Chondrocyte (in vitro differentiated cells): Measurements from ENCODE around the gene NDRG3. TPM values are rescaled to one million over a fixed set of nuclear protein-coding genes. Genes with fewer than 3 reads are reported as not detected.

Source experiments
- DNase-seq: peaks from one replicate; pipeline ENCODE4 v3.0.0; 2021; ENCODE audit warnings: mixed read lengths, low spot score
- H3K27ac Mint-ChIP-seq: one replicate; pipeline ENCODE4 v1.8.0; 2021; ENCODE audit warnings: mild to moderate bottlenecking, moderate library complexity, mixed read lengths; ENCODE audit not compliant: unreplicated experiment
- H3K27me3 Mint-ChIP-seq: 2 replicates; pipeline ENCODE4 v1.8.0; 2021; ENCODE audit warnings: low read depth, mixed read lengths
- H3K36me3 Mint-ChIP-seq: 2 replicates; pipeline ENCODE4 v1.8.0; 2021; ENCODE audit warnings: low read depth, mixed read lengths
- H3K4me1 Mint-ChIP-seq: 2 replicates; pipeline ENCODE4 v1.8.0; 2021; ENCODE audit warnings: low read depth, mild to moderate bottlenecking, mixed read lengths
- H3K4me3 Mint-ChIP-seq: one replicate; pipeline ENCODE4 v1.8.0; 2021; ENCODE audit warnings: mild to moderate bottlenecking, moderate library complexity, mixed read lengths; ENCODE audit not compliant: unreplicated experiment
- H3K9me3 Mint-ChIP-seq: 2 replicates; pipeline ENCODE4 v1.8.0; 2021; ENCODE audit warnings: low read depth, mixed read lengths
- total RNA-seq: library from RNA; stranded (reverse); gene quantifications from 3 replicates; pipeline ENCODE4 v1.2.1, GENCODE V29; 2021
- TF ChIP-seq, protein P1 (sequence below): fragments of 200-600 bp; sonication (generic); IDR thresholded peaks from 2 replicates; pipeline ENCODE4 v1.5.0; 2021; ENCODE audit warnings: antibody characterized with exemption, mild to moderate bottlenecking, moderate library complexity

Gene NDRG3
- total RNA-seq, 1 donor from 2014 or later: 27.6 TPM

- H3K27ac Mint-ChIP-seq: no peak overlapping the region
- H3K27me3 Mint-ChIP-seq: peaks cover 2% of the 10 kb centered on the region
- H3K4me1 Mint-ChIP-seq: peaks cover 6% of the 10 kb centered on the region
- H3K9me3 Mint-ChIP-seq: no peaks in the 10 kb centered on the region
- TF ChIP-seq, protein P1, sequence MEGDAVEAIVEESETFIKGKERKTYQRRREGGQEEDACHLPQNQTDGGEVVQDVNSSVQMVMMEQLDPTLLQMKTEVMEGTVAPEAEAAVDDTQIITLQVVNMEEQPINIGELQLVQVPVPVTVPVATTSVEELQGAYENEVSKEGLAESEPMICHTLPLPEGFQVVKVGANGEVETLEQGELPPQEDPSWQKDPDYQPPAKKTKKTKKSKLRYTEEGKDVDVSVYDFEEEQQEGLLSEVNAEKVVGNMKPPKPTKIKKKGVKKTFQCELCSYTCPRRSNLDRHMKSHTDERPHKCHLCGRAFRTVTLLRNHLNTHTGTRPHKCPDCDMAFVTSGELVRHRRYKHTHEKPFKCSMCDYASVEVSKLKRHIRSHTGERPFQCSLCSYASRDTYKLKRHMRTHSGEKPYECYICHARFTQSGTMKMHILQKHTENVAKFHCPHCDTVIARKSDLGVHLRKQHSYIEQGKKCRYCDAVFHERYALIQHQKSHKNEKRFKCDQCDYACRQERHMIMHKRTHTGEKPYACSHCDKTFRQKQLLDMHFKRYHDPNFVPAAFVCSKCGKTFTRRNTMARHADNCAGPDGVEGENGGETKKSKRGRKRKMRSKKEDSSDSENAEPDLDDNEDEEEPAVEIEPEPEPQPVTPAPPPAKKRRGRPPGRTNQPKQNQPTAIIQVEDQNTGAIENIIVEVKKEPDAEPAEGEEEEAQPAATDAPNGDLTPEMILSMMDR: no peak
- H3K4me3 Mint-ChIP-seq: no peak overlapping the region
- no peaks in the 10 kb centered on the region for H3K36me3 Mint-ChIP-seq
- no peak for DNase-seq
Measured at GRCh38 chr20:36629719-36630681, 115.9 kb downstream of the NDRG3 start.

- H3K4me3 Mint-ChIP-seq: no peak overlapping the region
- H3K27me3 Mint-ChIP-seq: no peaks in the 10 kb centered on the region
- H3K4me1 Mint-ChIP-seq: peaks cover 6% of the 10 kb centered on the region
- no peaks in the 10 kb centered on the region for H3K9me3 Mint-ChIP-seq
- H3K36me3 Mint-ChIP-seq: no peaks in the 10 kb centered on the region
- H3K27ac Mint-ChIP-seq: no peak overlapping the region
- DNase-seq: no peak
- TF ChIP-seq, protein P1: no peak
Measured at GRCh38 chr20:36628076-36628475, 117.8 kb downstream of the NDRG3 start.

DNA sequence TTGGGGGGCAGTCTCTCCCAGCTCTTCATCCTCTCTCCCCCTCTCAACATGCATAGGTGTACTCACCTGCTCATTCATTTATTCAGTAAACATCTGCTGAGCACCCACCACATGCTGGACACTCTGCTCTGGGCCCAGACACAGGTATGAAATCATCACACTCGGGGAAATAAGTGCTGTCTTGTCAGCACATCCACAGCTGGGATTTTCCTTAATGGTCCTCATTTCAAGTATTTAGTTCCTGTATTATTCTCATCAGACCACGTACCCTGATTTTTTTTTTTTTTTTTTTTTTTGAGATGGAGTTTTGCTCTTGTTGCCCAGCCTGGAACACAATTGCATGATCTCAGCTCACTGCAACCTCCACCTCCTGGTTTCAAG lies 121.0 kb downstream of the NDRG3 start:
- H3K4me3 Mint-ChIP-seq: no peak overlapping the region
- TF ChIP-seq, protein P1: no peak
- H3K4me1 Mint-ChIP-seq: peaks cover 4% of the 10 kb centered on the region
- DNase-seq: no peak
- no peak overlapping the region for H3K27ac Mint-ChIP-seq
- no peaks in the 10 kb centered on the region for H3K36me3 Mint-ChIP-seq
- H3K27me3 Mint-ChIP-seq: no peaks in the 10 kb centered on the region
- H3K9me3 Mint-ChIP-seq: no peaks in the 10 kb centered on the region

GRCh38 chr20:36624068-36624943 lies 121.6 kb downstream of the NDRG3 start:
- no peaks in the 10 kb centered on the region for H3K27me3 Mint-ChIP-seq
- TF ChIP-seq, protein P1: no peak
- no peaks in the 10 kb centered on the region for H3K9me3 Mint-ChIP-seq
- no peaks in the 10 kb centered on the region for H3K4me1 Mint-ChIP-seq
- H3K4me3 Mint-ChIP-seq: no peak overlapping the region
- no peak overlapping the region for H3K27ac Mint-ChIP-seq
- no peaks in the 10 kb centered on the region for H3K36me3 Mint-ChIP-seq
- no peak for DNase-seq

GRCh38 chr20:36623444-36623843 lies 122.4 kb downstream of the NDRG3 start:
- Mint-ChIP-seq H3K4me3 (no peak overlapping the region), H3K27me3 (no peaks in the 10 kb centered on the region)

More at GRCh38 chr20:36623444-36623843, 122.4 kb downstream of the NDRG3 start:
- no peaks in the 10 kb centered on the region for H3K36me3 Mint-ChIP-seq
- no peaks in the 10 kb centered on the region for H3K4me1 Mint-ChIP-seq
- no peak overlapping the region for H3K27ac Mint-ChIP-seq
- TF ChIP-seq, protein P1: no peak
- DNase-seq: no peak
- H3K9me3 Mint-ChIP-seq: no peaks in the 10 kb centered on the region
